Upper lobe of left lung (tissue), 4 donors: ENCODE data around the gene GFOD1.

Source experiments
- CTCF ChIP-seq, 6 experiments: fragments of 450-650 bp in 4 of 6; fragments of 200-600 bp in 2 of 6; sonication (generic) in 2 of 6; IDR thresholded peaks; one replicate each; pipeline ENCODE4 v1.5.1; 2016 to 2019; ENCODE audit warnings: antibody characterized with exemption in 6 of 6
- POLR2A ChIP-seq, 4 donors: fragments of 450-650 bp; IDR thresholded peaks; one replicate each; pipeline ENCODE4 v1.5.1; 2016 to 2017; ENCODE audit warnings: antibody characterized with exemption in 4 of 4, mild to moderate bottlenecking in 2 of 4
- POLR2AphosphoS5 ChIP-seq, 2 donors: sonication (generic); formaldehyde crosslinking; IDR thresholded peaks; one replicate each; pipeline ENCODE4 v1.5.1; 2017; ENCODE audit warnings: antibody characterized with exemption in 2 of 2

- TF ChIP-seq CTCF (IDR thresholded peaks at IDR 0.05) (no peak), POLR2AphosphoS5 (IDR thresholded peaks at IDR 0.05) (no peak), POLR2A (IDR thresholded peaks at IDR 0.05) (no peak)
These were observed 9.3 kb upstream of the GFOD1 start for GRCh38 chr6:13496513-13497190.
